ENCODE measurements around the gene PPP2R2C.

GRCh38 chr4:6379767-6380745, 92.4 kb downstream of the PPP2R2C start:
- TF ChIP-seq JUNB (IDR thresholded peaks at IDR 0.05; ENCODE audit: unreplicated experiment) (no peak), CTCF (conservative IDR thresholded peaks at IDR 0.05; ENCODE audit: low read depth in 2 of 2) (no peak)

Measured in GM23338 (cell line).